Raji (cell line): Measurements from ENCODE around the gene FBXL22.

Experiments used
- POLR2A ChIP-seq: IDR thresholded peaks from 2 replicates; pipeline ENCODE4 v1.6.1; 2011; ENCODE audit warnings: low read depth, low read length, control low read depth; ENCODE audit not compliant: insufficient read depth

FBXL22 gene

GRCh38 chr15:63597038-63597790 is at the start of gene FBXL22:
Gene FBXL22 (plus strand): TSS chr15:63597387. CDS start chr15:63597393, 6 bp downstream.
- TF ChIP-seq POLR2A = no peak

DNA sequence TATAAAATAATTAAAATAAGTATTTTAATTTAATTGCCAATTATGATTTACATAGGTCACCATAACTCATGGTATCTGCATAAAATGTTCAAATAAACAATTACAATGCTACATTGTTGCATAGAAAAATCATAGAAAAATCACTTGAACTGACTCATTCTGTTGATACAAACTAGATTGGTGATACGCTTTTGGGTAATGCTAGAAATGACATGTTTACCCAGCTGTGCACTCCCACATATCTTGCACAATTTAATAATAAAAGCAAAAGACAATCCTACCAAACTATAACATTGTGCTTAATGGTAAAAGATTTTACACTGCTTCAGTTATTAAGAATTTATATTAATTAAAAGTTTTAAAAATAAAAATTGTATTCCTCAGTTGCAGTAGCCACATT is 45.8 kb upstream of the FBXL22 start:
- TF ChIP-seq POLR2A = no peak

DNA sequence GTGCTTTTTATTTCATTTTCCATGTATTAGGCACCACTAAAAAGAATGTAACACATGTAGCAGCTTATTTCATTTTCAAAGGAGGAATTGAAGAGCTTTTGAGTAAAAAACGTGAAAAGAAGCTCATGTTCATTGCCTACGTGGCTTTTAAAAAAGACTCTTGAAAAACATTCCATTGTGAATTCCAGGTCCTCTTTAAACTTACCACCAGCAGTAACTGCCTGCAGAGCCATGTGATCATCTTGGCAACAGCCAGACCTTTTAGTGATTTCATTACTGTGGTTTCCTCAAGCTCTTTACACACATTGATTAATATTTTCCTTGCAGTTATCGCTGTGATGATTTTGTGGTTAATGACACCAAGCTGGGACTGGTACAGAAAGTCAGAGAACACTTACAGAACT is 43.8 kb upstream of the FBXL22 start:
- TF ChIP-seq POLR2A = no peak

DNA sequence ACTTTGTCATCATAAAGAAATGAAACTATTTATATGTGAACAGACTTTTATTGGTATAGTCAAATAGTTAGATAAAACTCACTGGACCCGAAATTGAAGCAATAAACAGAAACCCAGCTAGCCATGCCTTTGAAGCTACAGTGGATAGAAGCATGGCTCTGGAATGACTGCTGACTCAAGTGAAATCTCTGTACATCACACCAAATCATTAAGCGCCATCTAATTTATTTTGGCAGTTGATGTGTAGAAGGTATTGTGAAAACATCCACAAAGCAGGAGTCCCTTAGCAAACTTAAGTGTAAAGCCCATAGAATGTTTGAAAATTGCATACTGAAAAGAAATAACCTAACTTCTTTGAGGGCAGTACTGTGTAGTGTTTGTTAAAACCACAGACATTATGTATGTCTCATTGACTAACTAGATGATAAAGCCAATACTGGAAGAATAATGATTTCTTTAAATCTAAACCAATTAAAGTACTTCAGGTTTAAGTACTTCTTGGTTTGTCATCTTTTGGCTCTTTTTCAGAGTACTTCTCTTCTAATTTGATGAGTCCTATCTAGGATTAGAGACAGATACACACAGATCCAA is 42.8 kb upstream of the FBXL22 start:
- TF ChIP-seq POLR2A = no peak

GRCh38 chr15:63555507-63555906 is 41.7 kb upstream of the FBXL22 start:
- no peak for TF ChIP-seq POLR2A

- TF ChIP-seq POLR2A = no peak
Observed at GRCh38 chr15:63556246-63556645, 40.9 kb upstream of the FBXL22 start.

DNA sequence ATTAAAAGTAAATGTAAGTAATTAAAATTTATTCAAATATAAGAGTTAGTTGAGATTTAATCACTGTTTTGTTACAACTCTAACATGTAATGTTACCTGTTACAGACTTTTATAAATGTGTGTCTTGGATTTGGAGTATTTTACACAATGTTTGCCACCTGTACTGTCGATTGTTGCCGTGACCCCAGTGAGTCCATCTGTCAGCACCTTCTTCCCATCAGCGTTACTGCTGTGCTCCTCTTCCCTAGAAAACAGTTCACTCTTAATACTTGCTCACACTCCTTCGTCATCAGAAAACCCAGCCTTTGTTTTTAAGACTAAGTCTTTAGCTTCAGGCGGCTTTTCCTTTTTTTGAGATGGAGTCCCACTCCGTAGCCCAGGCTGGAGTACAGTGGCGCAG is 40.5 kb upstream of the FBXL22 start:
- TF ChIP-seq POLR2A = no peak

DNA sequence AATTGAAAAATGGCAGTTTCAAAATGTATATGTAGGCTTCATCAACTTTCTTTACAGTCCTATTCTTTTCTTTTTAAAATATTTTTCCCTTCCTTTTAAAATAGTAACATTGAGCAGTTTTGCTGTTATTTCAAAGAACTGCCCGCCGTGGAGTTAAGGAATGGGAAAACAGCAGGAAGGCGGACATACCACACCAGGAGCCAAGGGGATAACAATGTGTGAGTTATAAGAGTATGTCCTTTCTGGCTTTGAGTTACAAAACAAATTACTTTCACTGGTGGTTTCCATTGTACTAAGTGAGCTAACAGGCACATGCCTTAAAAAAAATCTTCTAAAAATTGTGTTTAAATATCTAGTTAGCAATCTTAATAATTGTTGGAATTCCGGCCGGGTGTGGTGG is 37.4 kb upstream of the FBXL22 start:
- TF ChIP-seq POLR2A = no peak

GRCh38 chr15:63560741-63561448 is 36.3 kb upstream of the FBXL22 start:
- TF ChIP-seq POLR2A = no peak

DNA sequence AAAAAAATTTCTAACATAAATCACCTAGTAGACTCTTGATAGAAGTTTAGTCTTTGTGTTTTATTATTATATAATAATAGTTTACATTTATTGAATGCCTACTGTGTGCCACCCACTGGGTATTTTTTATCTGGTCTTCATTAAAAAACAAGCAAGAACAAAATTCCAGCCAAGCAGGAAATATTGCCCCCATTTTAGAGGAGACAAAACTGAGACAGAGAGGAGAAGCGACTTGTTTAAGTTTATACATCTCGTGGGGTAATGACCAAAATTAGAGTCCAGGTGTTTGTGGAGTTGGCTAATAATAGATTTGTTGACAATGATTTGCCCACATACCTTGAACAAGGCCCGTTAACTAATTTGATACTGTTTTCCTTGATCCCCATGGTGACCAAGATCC is 33.1 kb upstream of the FBXL22 start:
- TF ChIP-seq POLR2A = no peak

DNA sequence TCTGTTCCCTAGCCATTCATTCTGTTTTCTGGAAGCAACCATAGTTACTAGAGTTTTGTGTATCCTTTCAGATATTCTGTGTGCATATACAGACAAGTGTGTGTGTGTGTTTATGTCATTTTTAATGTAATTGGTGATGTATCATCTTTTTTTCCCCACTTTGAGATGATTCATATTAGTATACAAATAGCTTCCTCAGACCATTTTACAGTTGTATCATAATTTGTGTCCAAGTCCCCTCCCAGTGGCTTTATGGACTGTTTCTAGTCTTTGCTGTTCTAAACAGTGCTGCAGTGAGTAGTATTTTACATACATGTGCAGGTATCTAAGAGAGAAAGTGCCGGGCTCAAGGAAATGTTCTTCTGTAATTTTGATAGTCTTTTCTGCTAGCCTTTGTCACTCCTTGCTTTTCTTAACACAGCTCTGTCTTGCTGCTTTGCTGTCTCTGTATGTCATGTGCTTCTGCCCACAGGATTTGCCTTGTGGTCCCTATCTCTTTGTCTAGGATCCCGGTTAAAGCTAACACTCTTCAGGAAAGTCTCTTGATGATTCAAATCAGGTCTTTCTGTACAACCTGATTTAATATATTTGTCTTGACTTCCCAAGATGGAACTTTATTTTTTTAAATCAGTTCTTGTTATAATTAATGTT is 31.5 kb upstream of the FBXL22 start:
- no peak for TF ChIP-seq POLR2A

GRCh38 chr15:63572749-63573464 is 24.3 kb upstream of the FBXL22 start:
- TF ChIP-seq POLR2A = no peak

DNA sequence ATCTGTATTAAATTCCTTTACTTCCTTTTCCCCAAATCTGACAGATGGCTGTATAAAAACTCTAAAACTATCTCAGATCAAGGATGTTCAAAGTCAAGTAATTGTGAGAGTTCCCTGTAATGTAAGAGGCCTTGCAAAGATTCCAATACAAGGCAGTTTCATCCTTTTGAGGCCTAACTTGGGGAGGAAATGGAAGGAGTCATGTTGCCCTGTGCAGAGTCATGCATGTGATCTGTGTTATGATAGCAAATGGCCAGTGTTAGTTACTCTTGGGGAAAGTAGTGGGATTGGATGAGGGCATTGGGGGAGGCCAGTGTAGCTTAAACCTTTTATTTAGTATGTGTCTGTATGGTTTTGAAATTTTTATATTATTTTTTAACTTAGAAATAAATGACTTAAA is 23.7 kb upstream of the FBXL22 start:
- no peak for TF ChIP-seq POLR2A

DNA sequence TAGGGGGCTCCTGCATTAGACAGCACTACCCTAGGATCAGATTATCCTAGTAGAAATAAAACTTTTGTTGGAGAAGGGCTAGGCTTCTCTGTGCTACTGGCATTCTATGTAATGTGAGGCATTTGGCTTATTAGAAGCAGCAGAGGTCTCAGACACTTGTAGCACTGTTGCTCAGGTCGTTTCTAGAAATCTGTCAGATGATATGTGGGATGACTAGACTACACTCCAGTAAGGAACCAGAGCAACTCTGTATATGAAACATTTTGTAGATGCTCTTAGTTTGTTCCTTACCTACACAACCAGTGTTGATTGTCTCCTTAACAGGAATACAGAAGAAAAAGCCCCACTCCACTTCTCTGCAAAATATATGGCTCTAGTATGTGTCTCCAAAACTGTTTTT is 21.9 kb upstream of the FBXL22 start:
- no peak for TF ChIP-seq POLR2A

GRCh38 chr15:63576441-63576840 is 20.7 kb upstream of the FBXL22 start:
- TF ChIP-seq POLR2A = no peak
